ENCODE results near the gene SLC6A11.
A peak's percentile ranks its signal among the peaks of the same experiment; 100 is the strongest.

SLC6A11 gene

DNA sequence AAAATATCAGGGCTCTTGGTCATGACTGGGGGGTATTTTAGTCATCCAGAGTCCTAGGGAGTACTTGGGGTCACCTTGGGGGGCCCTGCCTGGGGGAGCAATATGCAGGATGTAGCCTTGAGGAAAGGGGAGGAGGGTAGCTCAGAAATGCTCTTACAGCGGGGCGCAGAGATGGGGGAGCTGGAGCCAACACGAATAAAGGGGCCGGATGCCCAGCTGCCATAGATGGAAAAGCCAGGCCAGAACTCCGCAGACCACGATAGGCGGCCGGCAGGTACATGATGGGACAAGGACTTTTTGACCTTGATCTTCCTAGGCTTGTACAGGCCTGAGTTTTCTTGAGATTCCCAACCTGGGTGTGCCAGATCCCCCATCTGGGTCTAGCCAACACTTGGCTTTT, 128.8 kb downstream of the SLC6A11 start:
- TF ChIP-seq, protein P1, sequence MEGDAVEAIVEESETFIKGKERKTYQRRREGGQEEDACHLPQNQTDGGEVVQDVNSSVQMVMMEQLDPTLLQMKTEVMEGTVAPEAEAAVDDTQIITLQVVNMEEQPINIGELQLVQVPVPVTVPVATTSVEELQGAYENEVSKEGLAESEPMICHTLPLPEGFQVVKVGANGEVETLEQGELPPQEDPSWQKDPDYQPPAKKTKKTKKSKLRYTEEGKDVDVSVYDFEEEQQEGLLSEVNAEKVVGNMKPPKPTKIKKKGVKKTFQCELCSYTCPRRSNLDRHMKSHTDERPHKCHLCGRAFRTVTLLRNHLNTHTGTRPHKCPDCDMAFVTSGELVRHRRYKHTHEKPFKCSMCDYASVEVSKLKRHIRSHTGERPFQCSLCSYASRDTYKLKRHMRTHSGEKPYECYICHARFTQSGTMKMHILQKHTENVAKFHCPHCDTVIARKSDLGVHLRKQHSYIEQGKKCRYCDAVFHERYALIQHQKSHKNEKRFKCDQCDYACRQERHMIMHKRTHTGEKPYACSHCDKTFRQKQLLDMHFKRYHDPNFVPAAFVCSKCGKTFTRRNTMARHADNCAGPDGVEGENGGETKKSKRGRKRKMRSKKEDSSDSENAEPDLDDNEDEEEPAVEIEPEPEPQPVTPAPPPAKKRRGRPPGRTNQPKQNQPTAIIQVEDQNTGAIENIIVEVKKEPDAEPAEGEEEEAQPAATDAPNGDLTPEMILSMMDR (IDR thresholded peaks at IDR 0.05; ENCODE audit: extremely low read depth, missing control alignments), result no peak
- DNase-seq (ENCODE audit: low spot score), result no peak

DNA sequence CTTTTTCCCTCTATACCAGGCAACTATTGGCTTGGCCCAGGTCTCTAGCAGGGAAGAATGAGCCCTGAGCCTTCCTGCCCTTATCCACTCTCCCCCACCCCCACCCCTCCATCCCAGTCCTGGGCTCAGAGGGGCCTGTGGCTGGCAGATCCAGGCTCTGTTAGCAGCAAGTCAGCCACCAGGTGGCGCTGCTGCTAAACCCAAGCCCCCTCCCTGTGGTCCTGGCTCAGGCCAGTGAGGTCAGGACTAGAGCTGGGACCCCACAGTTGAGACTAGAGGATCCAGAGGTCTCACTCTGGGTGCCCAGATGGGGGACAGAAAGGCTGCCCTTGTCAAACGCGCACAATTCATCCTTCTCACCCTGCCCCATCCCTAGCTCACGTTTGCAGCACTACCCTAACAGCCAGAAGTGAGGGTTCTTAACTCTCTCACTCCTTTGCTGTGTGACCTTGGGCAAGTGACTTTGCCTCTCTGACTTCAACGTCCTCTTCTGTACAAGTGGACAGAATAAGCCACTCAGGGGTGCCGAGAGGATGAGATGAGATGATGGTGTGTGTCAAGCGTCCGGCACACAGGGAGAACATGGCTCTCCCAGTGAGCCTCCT, 129.8 kb downstream of the SLC6A11 start:
- TF ChIP-seq, protein P1 (IDR thresholded peaks at IDR 0.05; ENCODE audit: extremely low read depth, missing control alignments), result peak; percentile 64
- peak; percentile 69 for DNase-seq (ENCODE audit: low spot score)

- TF ChIP-seq, protein P1 (IDR thresholded peaks at IDR 0.05; ENCODE audit: extremely low read depth, missing control alignments), result no peak
- no peak for DNase-seq (ENCODE audit: low spot score)
Observed at GRCh38 chr3:10946526-10946925, 130.5 kb downstream of the SLC6A11 start.

- TF ChIP-seq, protein P1 (IDR thresholded peaks at IDR 0.05; ENCODE audit: extremely low read depth, missing control alignments), result no peak
- DNase-seq (ENCODE audit: low spot score), result no peak
Observed at GRCh38 chr3:10948326-10948725, 132.3 kb downstream of the SLC6A11 start.

DNA sequence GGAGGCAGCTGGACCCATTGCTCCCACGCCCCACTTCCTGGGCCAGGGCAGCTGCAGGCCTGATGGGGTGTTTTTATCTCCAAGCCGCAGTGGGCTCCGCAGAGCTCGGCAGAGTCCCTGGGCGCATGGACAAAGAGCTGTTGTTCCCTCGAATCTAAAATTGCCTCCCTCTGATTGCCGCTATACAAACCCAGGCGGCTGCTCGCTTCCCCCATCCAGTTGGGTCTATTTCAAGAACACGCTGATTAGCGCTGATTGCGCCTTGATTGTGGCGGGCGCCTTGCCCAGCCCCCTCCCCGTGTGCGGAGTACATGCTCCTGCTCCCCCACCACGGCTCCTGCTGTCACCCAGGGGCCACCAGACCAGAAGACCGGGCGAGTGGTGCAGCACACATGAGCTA, 133.2 kb downstream of the SLC6A11 start:
- TF ChIP-seq, protein P1 (IDR thresholded peaks at IDR 0.05; ENCODE audit: extremely low read depth, missing control alignments), result no peak
- DNase-seq (ENCODE audit: low spot score), result no peak

- TF ChIP-seq, protein P1 (IDR thresholded peaks at IDR 0.05; ENCODE audit: extremely low read depth, missing control alignments), result peak; percentile 27
- DNase-seq (ENCODE audit: low spot score), result no peak
Observed at GRCh38 chr3:10950476-10951294, 134.7 kb downstream of the SLC6A11 start.

- DNase-seq (ENCODE audit: low spot score), result no peak
- TF ChIP-seq, protein P1 (IDR thresholded peaks at IDR 0.05; ENCODE audit: extremely low read depth, missing control alignments), result no peak
Observed at GRCh38 chr3:10951295-10951926, 135.4 kb downstream of the SLC6A11 start.
